GM23338 (cell line): Measurements from ENCODE around the gene GPC6. TPM values are rescaled to one million over a fixed set of nuclear protein-coding genes. Genes with fewer than 3 reads are reported as not detected.

Experiments used
- ATAC-seq: fragments of 200-7000 bp; cut with Tn5 transposase; 3 replicates; pipeline ENCODE4 v1.9.1; 2020
- DNase-seq: peaks from one replicate; pipeline ENCODE4 v3.0.0-alpha.2; 2015; ENCODE audit warnings: low spot score
- H2AFZ ChIP-seq: fragments of 200-600 bp; sonication (generic); 2 replicates; pipeline ENCODE4 v1.8.0; 2016; ENCODE audit warnings: antibody characterized with exemption, mild to moderate bottlenecking, moderate library complexity
- H3F3A ChIP-seq: fragments of 200-600 bp; sonication (generic); replicated peaks from 2 replicates; pipeline ENCODE4 v1.8.0; 2017; ENCODE audit warnings: antibody characterized with exemption, mixed run types, low read depth
- H3K27ac ChIP-seq: fragments of 200-600 bp; sonication (generic); 2 replicates; pipeline ENCODE4 v1.6.1; 2016; ENCODE audit warnings: low read depth
- H3K27me3 ChIP-seq: fragments of 200-600 bp; sonication (generic); 2 replicates; pipeline ENCODE4 v1.8.0; 2016; ENCODE audit warnings: mild to moderate bottlenecking, mixed run types, moderate library complexity; ENCODE audit not compliant: insufficient read depth
- H3K36me3 ChIP-seq: fragments of 200-600 bp; sonication (generic); 2 replicates; pipeline ENCODE4 v1.8.0; 2016; ENCODE audit warnings: mild to moderate bottlenecking; ENCODE audit not compliant: insufficient read depth
- H3K4me1 ChIP-seq: fragments of 200-600 bp; sonication (generic); 2 replicates; pipeline ENCODE4 v1.8.0; 2016; ENCODE audit warnings: mild to moderate bottlenecking, moderate library complexity; ENCODE audit not compliant: insufficient read depth
- H3K4me2 ChIP-seq: fragments of 200-600 bp; sonication (generic); 2 replicates; pipeline ENCODE4 v1.7.1; 2017; ENCODE audit warnings: mixed run types
- H3K4me3 ChIP-seq: fragments of 200-600 bp; sonication (generic); 2 replicates; pipeline ENCODE4 v1.6.1; 2016; ENCODE audit warnings: mixed run types
- H3K79me2 ChIP-seq: fragments of 200-600 bp; sonication (generic); replicated peaks from 2 replicates; pipeline ENCODE4 v1.8.0; 2017; ENCODE audit warnings: mild to moderate bottlenecking; ENCODE audit not compliant: insufficient read depth
- H3K9me2 ChIP-seq: fragments of 200-600 bp; sonication (generic); 2 replicates; pipeline ENCODE4 v1.8.0; 2017; ENCODE audit not compliant: insufficient read depth
- H4K20me1 ChIP-seq: fragments of 200-600 bp; sonication (generic); replicated peaks from 2 replicates; pipeline ENCODE4 v1.8.0; 2017; ENCODE audit warnings: mild to moderate bottlenecking; ENCODE audit not compliant: insufficient read depth
- H3K27ac Mint-ChIP-seq: 2 replicates; pipeline ENCODE4 v1.8.0; 2020; ENCODE audit warnings: inconsistent platforms, mild to moderate bottlenecking, moderate library complexity, mixed read lengths
- H3K27me3 Mint-ChIP-seq: 3 replicates; pipeline ENCODE4 v1.8.0; 2022; ENCODE audit warnings: low read depth, mild to moderate bottlenecking, moderate library complexity, mixed read lengths, inconsistent platforms; ENCODE audit not compliant: insufficient read depth, poor library complexity
- H3K36me3 Mint-ChIP-seq: 3 replicates; pipeline ENCODE4 v1.8.0; 2021; ENCODE audit warnings: low read depth, mild to moderate bottlenecking, inconsistent platforms, moderate library complexity, mixed read lengths
- H3K4me1 Mint-ChIP-seq: 3 replicates; pipeline ENCODE4 v1.8.0; 2020; ENCODE audit warnings: mild to moderate bottlenecking, inconsistent platforms, mixed read lengths
- H3K4me3 Mint-ChIP-seq: 3 replicates; pipeline ENCODE4 v1.8.0; 2021; ENCODE audit warnings: moderate library complexity, mild to moderate bottlenecking, inconsistent platforms, mixed read lengths
- H3K9me3 Mint-ChIP-seq: 3 replicates; pipeline ENCODE4 v1.8.0; 2020; ENCODE audit warnings: moderate library complexity, mild to moderate bottlenecking, inconsistent platforms, mixed read lengths
- CREB1 ChIP-seq: fragments of 250-450 bp; sonication (Bioruptor Pico); IDR thresholded peaks from 2 replicates; pipeline ENCODE4 v1.5.0; 2020; ENCODE audit warnings: low read depth, mild to moderate bottlenecking, moderate library complexity
- EZH2 ChIP-seq: fragments of 200-600 bp; sonication (generic); IDR thresholded peaks from one replicate; pipeline ENCODE4 v1.8.0; 2017; ENCODE audit warnings: antibody characterized with exemption, mild to moderate bottlenecking, low read depth; ENCODE audit not compliant: unreplicated experiment
- EZH2phosphoT487 ChIP-seq: fragments of 200-600 bp; sonication (generic); IDR thresholded peaks from one replicate; pipeline ENCODE4 v1.8.1; 2018; ENCODE audit warnings: antibody characterized with exemption; ENCODE audit not compliant: unreplicated experiment
- JUNB ChIP-seq: IDR thresholded peaks from one replicate; pipeline ENCODE4 v1.6.1; 2016; ENCODE audit warnings: antibody characterized with exemption; ENCODE audit not compliant: unreplicated experiment
- POLR2AphosphoS5 ChIP-seq: IDR thresholded peaks from 2 replicates; pipeline ENCODE4 v1.6.1; 2016; ENCODE audit warnings: antibody characterized with exemption, low read depth
- STAT1 ChIP-seq: IDR thresholded peaks from one replicate; pipeline ENCODE4 v1.6.1; 2016; ENCODE audit warnings: antibody characterized with exemption; ENCODE audit not compliant: unreplicated experiment
- ZNF114 ChIP-seq: fragments of 250-450 bp; sonication (Bioruptor Pico); IDR thresholded peaks from 2 replicates; pipeline ENCODE4 v1.5.0; 2020; ENCODE audit warnings: mild to moderate bottlenecking, moderate library complexity
- ZNF331 ChIP-seq: fragments of 250-450 bp; sonication (Bioruptor Pico); IDR thresholded peaks from 2 replicates; pipeline ENCODE4 v1.5.0; 2020; ENCODE audit warnings: low read depth, mild to moderate bottlenecking, moderate library complexity
- ZNF462 ChIP-seq: fragments of 250-450 bp; sonication (Bioruptor Pico); IDR thresholded peaks from 2 replicates; pipeline ENCODE4 v1.5.0; 2020; ENCODE audit warnings: mild to moderate bottlenecking, moderate library complexity
- polyA plus RNA-seq: library from polyadenylated mRNA; unstranded; fragments of >200 nt; fragmentation: Nextera tagmentation; extraction: Ambion mirVana; gene quantifications from 2 replicates; pipeline ENCODE4 v1.2.1, GENCODE V29; 2016
- total RNA-seq: library from RNA; depleted of rRNA; stranded (reverse); fragments of >200 nt; shearing (Covaris generic); gene quantifications from 2 replicates; pipeline ENCODE4 v1.2.3, GENCODE V29; 2014

The GPC6 gene
- total and polyA plus RNA-seq, 2 experiments from 2014 or later: 6.4 to 28.6 TPM

GRCh38 chr13:94204163-94204562, 977.6 kb downstream of the GPC6 start (continued):
- TF ChIP-seq ZNF462 (CRISPR knock-in tag) (no peak), JUNB (no peak), STAT1 (no peak), EZH2phosphoT487 (no peak), ZNF331 (CRISPR knock-in tag) (no peak)

GRCh38 chr13:94204946-94205345, 978.3 kb downstream of the GPC6 start:
- Histone ChIP-seq H3K4me1 (no peaks in the 10 kb centered on the region), H3F3A (no peaks in the 10 kb centered on the region), H3K4me2 (no peak overlapping the region), H3K27ac (no peak overlapping the region), H3K27me3 (no peaks in the 10 kb centered on the region), H3K36me3 (no peaks in the 10 kb centered on the region), H2AFZ (no peak overlapping the region), H3K4me3 (no peak overlapping the region), H4K20me1 (no peaks in the 10 kb centered on the region), H3K79me2 (no peaks in the 10 kb centered on the region), H3K9me2 (no peaks in the 10 kb centered on the region)
- no peak for TF ChIP-seq EZH2phosphoT487
- no peak for TF ChIP-seq CREB1 (CRISPR knock-in tag)
- no peak for TF ChIP-seq ZNF114 (CRISPR knock-in tag)
- no peak for TF ChIP-seq EZH2
- TF ChIP-seq ZNF462 (CRISPR knock-in tag): no peak
- TF ChIP-seq POLR2AphosphoS5: no peak
- H3K4me1 Mint-ChIP-seq: no peaks in the 10 kb centered on the region; the same call in 2 of the 3 replicates
- no peaks in the 10 kb centered on the region for H3K27me3 Mint-ChIP-seq
- DNase-seq: no peak
- H3K27ac Mint-ChIP-seq: no peak overlapping the region
- no peak for ATAC-seq
- no peak overlapping the region for H3K4me3 Mint-ChIP-seq
- H3K36me3 Mint-ChIP-seq: no peaks in the 10 kb centered on the region
- no peaks in the 10 kb centered on the region for H3K9me3 Mint-ChIP-seq
